ENCODE results near the gene KMT2B. TPM values are rescaled to one million over a fixed set of nuclear protein-coding genes. Genes with fewer than 3 reads are reported as not detected.

The KMT2B gene
- total RNA-seq, 4 donors from 2014 or later: 7.5 to 33.7 (median 15.6) TPM

DNA sequence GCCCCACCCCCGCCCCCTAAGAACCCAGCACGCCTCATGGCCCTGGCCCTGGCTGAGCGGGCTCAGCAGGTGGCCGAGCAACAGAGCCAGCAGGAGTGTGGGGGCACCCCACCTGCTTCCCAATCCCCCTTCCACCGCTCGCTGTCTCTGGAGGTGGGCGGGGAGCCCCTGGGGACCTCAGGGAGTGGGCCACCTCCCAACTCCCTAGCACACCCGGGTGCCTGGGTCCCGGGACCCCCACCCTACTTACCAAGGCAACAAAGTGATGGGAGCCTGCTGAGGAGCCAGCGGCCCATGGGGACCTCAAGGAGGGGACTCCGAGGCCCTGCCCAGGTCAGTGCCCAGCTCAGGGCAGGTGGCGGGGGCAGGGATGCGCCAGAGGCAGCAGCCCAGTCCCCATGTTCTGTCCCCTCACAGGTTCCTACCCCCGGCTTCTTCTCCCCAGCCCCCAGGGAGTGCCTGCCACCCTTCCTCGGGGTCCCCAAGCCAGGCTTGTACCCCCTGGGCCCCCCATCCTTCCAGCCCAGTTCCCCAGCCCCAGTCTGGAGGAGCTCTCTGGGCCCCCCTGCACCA is 69.5 kb downstream of the KMT2B start:
- 100% methylated on average over 1 of the region's 15 CpGs; no CpG with 5 or more reads in 1 of the 2 donors for WGBS, 2 donors

More for the DNA sequence above, 69.5 kb downstream of the KMT2B start:
- peaks cover 0 to 4% (median 0%) of the 10 kb centered on the region in 4 donors for H3K27me3 ChIP-seq
- H3K27ac ChIP-seq: no peak overlapping the region
- no peak for DNase-seq
- no peaks in the 10 kb centered on the region for H3K4me1 ChIP-seq
- no peaks in the 10 kb centered on the region for H3K9me3 ChIP-seq
- intact Hi-C loops (cut with DNase I): no loop called here
- no peak overlapping the region for H3K4me3 ChIP-seq
- peaks cover 0 to 33% (median 0%) of the 10 kb centered on the region in 3 donors for H3K36me3 ChIP-seq
- TF ChIP-seq, protein P1, sequence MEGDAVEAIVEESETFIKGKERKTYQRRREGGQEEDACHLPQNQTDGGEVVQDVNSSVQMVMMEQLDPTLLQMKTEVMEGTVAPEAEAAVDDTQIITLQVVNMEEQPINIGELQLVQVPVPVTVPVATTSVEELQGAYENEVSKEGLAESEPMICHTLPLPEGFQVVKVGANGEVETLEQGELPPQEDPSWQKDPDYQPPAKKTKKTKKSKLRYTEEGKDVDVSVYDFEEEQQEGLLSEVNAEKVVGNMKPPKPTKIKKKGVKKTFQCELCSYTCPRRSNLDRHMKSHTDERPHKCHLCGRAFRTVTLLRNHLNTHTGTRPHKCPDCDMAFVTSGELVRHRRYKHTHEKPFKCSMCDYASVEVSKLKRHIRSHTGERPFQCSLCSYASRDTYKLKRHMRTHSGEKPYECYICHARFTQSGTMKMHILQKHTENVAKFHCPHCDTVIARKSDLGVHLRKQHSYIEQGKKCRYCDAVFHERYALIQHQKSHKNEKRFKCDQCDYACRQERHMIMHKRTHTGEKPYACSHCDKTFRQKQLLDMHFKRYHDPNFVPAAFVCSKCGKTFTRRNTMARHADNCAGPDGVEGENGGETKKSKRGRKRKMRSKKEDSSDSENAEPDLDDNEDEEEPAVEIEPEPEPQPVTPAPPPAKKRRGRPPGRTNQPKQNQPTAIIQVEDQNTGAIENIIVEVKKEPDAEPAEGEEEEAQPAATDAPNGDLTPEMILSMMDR (IDR thresholded peaks at IDR 0.05): no peak
- TF ChIP-seq POLR2A (IDR thresholded peaks at IDR 0.05): no peak

Other genes with a start within 250 kb of the KMT2B start
- gene KRTDAP, start 227.5 kb upstream of the KMT2B start, total RNA-seq: 100 to 1,000 TPM in 2 of 4 donors, 10 to 100 TPM in 1, 1 to 10 TPM in 1; 4.6 to 656 (median 111) TPM
- gene DMKN, start 204.4 kb upstream of the KMT2B start, total RNA-seq: 100 to 1,000 TPM in 3 of 4 donors, 10 to 100 TPM in 1; 81.6 to 449 (median 257) TPM
- 1,000 to 10,000 TPM in 1 of 4 donors, 100 to 1,000 TPM in 2, 10 to 100 TPM in 1; 58.2 to 1,096 (median 541) TPM for gene SBSN, start 189.7 kb upstream of the KMT2B start, total RNA-seq
- not detected for gene GAPDHS, start 184.5 kb upstream of the KMT2B start, total RNA-seq
- gene TMEM147, start 172.4 kb upstream of the KMT2B start, total RNA-seq: 100 to 1,000 TPM in 1 of 4 donors, 10 to 100 TPM in 3; 68.1 to 119 (median 89.6) TPM
- under 1 TPM in 1 of 4 donors, not detected in 3; 0.18 TPM for gene ATP4A, start 154.3 kb upstream of the KMT2B start, total RNA-seq
- not detected for gene PMIS2, start 131.8 kb upstream of the KMT2B start, total RNA-seq
- gene HAUS5, start 105.3 kb upstream of the KMT2B start, total RNA-seq: 10 to 100 TPM in 2 of 4 donors, 1 to 10 TPM in 2; 3.5 to 11.5 (median 10.6) TPM
- 10 to 100 TPM; 52.1 to 59.1 (median 53.0) TPM for gene RBM42, start 89.0 kb upstream of the KMT2B start, total RNA-seq
- under 1 TPM in 2 of 4 donors, not detected in 2; 0.31 to 0.44 TPM for gene ETV2, start 76.3 kb upstream of the KMT2B start, total RNA-seq
- 100 to 1,000 TPM; 582 to 942 (median 761) TPM for gene COX6B1, start 69.7 kb upstream of the KMT2B start, total RNA-seq
- 10 to 100 TPM in 1 of 4 donors, 1 to 10 TPM in 2, not detected in 1; 4.6 to 18.7 (median 9.8) TPM for gene UPK1A, start 51.5 kb upstream of the KMT2B start, total RNA-seq
- under 1 TPM in 1 of 4 donors, not detected in 3; 0.38 TPM for gene ZBTB32, start 13.4 kb upstream of the KMT2B start, total RNA-seq
- 1 to 10 TPM in 3 of 4 donors, under 1 TPM in 1; 0.87 to 4.8 (median 4.3) TPM for gene IGFLR1, start 24.4 kb downstream of the KMT2B start, total RNA-seq
- 10 to 100 TPM; 10.2 to 19.0 (median 17.5) TPM for gene U2AF1L4, start 27.4 kb downstream of the KMT2B start, total RNA-seq
- gene PSENEN, start 27.6 kb downstream of the KMT2B start, total RNA-seq: 10 to 100 TPM; 23.3 to 33.9 (median 32.3) TPM
- 10 to 100 TPM in 2 of 4 donors, 1 to 10 TPM in 2; 5.7 to 13.4 (median 9.5) TPM for gene LIN37, start 30.6 kb downstream of the KMT2B start, total RNA-seq
- 10 to 100 TPM in 1 of 4 donors, 1 to 10 TPM in 3; 1.7 to 21.9 (median 3.6) TPM for gene HSPB6, start 39.0 kb downstream of the KMT2B start, total RNA-seq
- gene PROSER3, start 40.2 kb downstream of the KMT2B start, total RNA-seq: 1 to 10 TPM; 3.7 to 9.7 (median 8.6) TPM
- 1 to 10 TPM; 1.3 to 8.4 (median 2.3) TPM for gene ARHGAP33, start 57.6 kb downstream of the KMT2B start, total RNA-seq
- not detected for gene PRODH2, start 94.8 kb downstream of the KMT2B start, total RNA-seq
- gene NPHS1, start 134.5 kb downstream of the KMT2B start, total RNA-seq: not detected
- gene KIRREL2, start 138.9 kb downstream of the KMT2B start, total RNA-seq: under 1 TPM in 1 of 4 donors, not detected in 3; 0.57 TPM
- gene APLP1, start 150.6 kb downstream of the KMT2B start, total RNA-seq: 1 to 10 TPM in 1 of 4 donors, under 1 TPM in 2, not detected in 1; 0.44 to 1.7 (median 0.76) TPM
- 10 to 100 TPM in 2 of 4 donors, 1 to 10 TPM in 2; 4.0 to 29.4 (median 11.6) TPM for gene NFKBID, start 182.5 kb downstream of the KMT2B start, total RNA-seq
- gene HCST, start 184.5 kb downstream of the KMT2B start, total RNA-seq: 1 to 10 TPM in 1 of 4 donors, not detected in 3; 1.3 TPM
- 10 to 100 TPM in 3 of 4 donors, 1 to 10 TPM in 1; 4.5 to 95.9 (median 33.8) TPM for gene TYROBP, start 190.3 kb downstream of the KMT2B start, total RNA-seq
- gene LRFN3, start 218.4 kb downstream of the KMT2B start, total RNA-seq: 10 to 100 TPM in 1 of 4 donors, 1 to 10 TPM in 3; 5.6 to 12.4 (median 7.5) TPM